Pancreas (tissue), 10 donors: ENCODE results near the gene TP53. TPM values are rescaled to one million over a fixed set of nuclear protein-coding genes. Genes with fewer than 3 reads are reported as not detected.

Experiments used
- ATAC-seq, 4 donors: fragments of 200-7000 bp; cut with Tn5 transposase; one replicate each; pipeline versions ENCODE4 v1.8.0 to v1.9.1; 2020; ENCODE audit warnings: mild to moderate bottlenecking in 4 of 4, moderate library complexity in 4 of 4
- DNase-seq, 6 donors: peaks; one replicate each; pipeline ENCODE4 v3.0.0-alpha.2; 2020
- FAIRE-seq: peaks from 2 replicates; lab custom pipeline; 2012; peaks lifted over from hg19 to GRCh38; lab: Jason Lieb, UNC
- H3K27ac ChIP-seq, 4 donors: fragments of 200-600 bp; sonication (generic); 1 replicate in 3 of 4; 2 replicates in 1 of 4; pipeline versions ENCODE4 v1.5.0 to v1.8.0; 2020
- H3K27me3 ChIP-seq, 4 donors: fragments of 200-600 bp; one replicate each; pipeline ENCODE4 v1.8.0; 2021
- H3K36me3 ChIP-seq, 3 donors: fragments of 200-600 bp; sonication (generic) in 1 of 3; one replicate each; pipeline versions ENCODE4 v1.5.0 to v1.8.0; 2020 to 2021
- H3K4me1 ChIP-seq, 3 donors: fragments of 200-600 bp; one replicate each; pipeline ENCODE4 v1.8.0; 2021
- H3K4me3 ChIP-seq, 4 donors: fragments of 200-600 bp; sonication (generic) in 2 of 4; one replicate each; pipeline versions ENCODE4 v1.5.0 to v1.8.0; 2020 to 2021
- H3K9me3 ChIP-seq, 4 donors: fragments of 200-600 bp; one replicate each; pipeline ENCODE4 v1.8.0; 2021
- WGBS, 2 donors: extraction: QIAGEN DNeasy Blood & Tissue Kit; methylation state at CpG; one replicate each; pipeline ENCODE4 v1.1.7; 2013; 5-methylcytosine and 5-hydroxymethylcytosine counted together
- intact Hi-C, 3 donors: fragments of 100-400 bp; cut with DNase I; formaldehyde crosslinking; loops; one replicate each; pipeline versions ENCODE4 v1.11.1 to v1.14.2; 2022
- polyA plus RNA-seq, 2 donors: library from polyadenylated mRNA; stranded (reverse); fragments of 200-250 nt; gene quantifications; one replicate each; pipeline ENCODE4 v1.2.3, GENCODE V29; 2013
- total RNA-seq, 6 donors: library from RNA; stranded (reverse); fragmentation: NEBNext Ultra II Directional in 4 of 6; extraction: Animal tissue kit (Norgen Biotek cat#: 25700) in 4 of 6; gene quantifications; one replicate each; pipeline versions ENCODE4 v1.2.1 to v1.2.4, GENCODE V29; 2021 to 2023
- TF ChIP-seq, protein P1 (sequence below), 4 donors: fragments of 200-600 bp; sonication (generic) in 3 of 4; IDR thresholded peaks; one replicate each; pipeline versions ENCODE4 v1.5.0 to v1.8.0; 2021; ENCODE audit warnings: antibody characterized with exemption in 4 of 4
- donor health status: healthy with polysubstance abuse.
- donor health status: DM: no; HTN: no; CAD: no; lungs with moderate emphysema.
- donor health status: DM: no; HTN: no; CAD: no.
- donor health status: control.
- donor health status: control.
- donor health status: Bipolar disorder and iron deficiency.
- donor health status: DM: yes; HTN: yes; CAD: no.
- donor health status: DM: no; HTN: no; CAD: no.
- donor health status: DM: no; HTN: no; CAD: no.
- donor health status: DM: yes; HTN: yes; CAD: no.

Gene TP53
- total and polyA plus RNA-seq, 8 donors: 8.3 to 35.9 (median 24.8) TPM

DNA sequence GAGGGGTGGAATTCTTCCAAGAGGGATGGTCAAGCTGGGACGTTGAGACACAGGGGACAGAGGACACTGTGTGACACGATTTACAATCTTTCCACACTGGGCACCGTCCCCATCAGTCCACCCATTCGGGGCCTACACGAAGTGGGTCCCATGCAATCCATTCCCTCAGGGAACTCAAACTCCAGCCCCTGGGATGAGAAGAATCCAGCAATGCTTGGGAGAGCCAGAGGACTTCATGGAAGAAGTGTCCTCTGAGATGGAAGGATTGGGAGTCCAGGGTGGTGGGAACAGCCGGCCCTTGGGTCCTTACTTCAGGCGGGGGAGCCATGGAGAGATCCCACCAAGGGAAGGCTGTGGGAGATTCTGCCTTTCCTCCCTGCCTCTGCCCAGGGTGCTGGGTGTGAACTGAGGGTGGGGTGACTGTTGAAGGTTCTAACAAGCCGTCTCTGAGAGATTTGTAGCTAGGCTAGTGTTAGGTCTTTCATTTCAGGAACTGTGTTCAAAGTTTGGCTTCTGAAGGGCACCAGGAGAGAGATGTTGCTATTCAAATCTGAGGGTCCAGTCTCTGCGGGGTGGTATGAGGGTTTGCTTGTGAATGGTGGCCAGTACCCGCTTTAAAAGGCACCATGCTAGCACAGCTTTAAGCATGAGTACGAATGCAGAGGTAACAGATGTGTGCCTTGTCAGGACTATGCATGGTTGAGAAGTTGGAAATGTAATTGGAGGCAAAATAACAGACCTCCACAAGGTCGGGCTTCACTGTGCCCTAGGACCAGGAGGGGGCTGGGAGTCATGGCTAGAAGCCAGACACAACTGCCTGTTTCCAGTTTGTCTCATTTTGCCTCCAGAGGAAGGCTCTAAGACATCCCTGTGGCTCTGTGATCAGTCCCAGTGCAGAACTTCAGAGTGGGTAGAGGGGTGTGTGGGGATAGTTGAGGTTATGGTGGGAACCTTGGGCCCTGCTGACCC lies 34.6 kb downstream of the TP53 start:
- TF ChIP-seq, protein P1, sequence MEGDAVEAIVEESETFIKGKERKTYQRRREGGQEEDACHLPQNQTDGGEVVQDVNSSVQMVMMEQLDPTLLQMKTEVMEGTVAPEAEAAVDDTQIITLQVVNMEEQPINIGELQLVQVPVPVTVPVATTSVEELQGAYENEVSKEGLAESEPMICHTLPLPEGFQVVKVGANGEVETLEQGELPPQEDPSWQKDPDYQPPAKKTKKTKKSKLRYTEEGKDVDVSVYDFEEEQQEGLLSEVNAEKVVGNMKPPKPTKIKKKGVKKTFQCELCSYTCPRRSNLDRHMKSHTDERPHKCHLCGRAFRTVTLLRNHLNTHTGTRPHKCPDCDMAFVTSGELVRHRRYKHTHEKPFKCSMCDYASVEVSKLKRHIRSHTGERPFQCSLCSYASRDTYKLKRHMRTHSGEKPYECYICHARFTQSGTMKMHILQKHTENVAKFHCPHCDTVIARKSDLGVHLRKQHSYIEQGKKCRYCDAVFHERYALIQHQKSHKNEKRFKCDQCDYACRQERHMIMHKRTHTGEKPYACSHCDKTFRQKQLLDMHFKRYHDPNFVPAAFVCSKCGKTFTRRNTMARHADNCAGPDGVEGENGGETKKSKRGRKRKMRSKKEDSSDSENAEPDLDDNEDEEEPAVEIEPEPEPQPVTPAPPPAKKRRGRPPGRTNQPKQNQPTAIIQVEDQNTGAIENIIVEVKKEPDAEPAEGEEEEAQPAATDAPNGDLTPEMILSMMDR (IDR thresholded peaks at IDR 0.05): no peak
- no peak for DNase-seq
- no peak for FAIRE-seq
- H3K27ac ChIP-seq: no peak overlapping the region
- peaks cover 4 to 12% (median 10%) of the 10 kb centered on the region in 3 donors for H3K4me1 ChIP-seq
- H3K36me3 ChIP-seq: no peaks in the 10 kb centered on the region
- intact Hi-C loops: no loop called here
- WGBS, 2 donors: 66 to 68% methylated on average over 12 of the region's 12 CpGs
- no peaks in the 10 kb centered on the region for H3K9me3 ChIP-seq
- H3K27me3 ChIP-seq: no peaks in the 10 kb centered on the region
- no peak overlapping the region for H3K4me3 ChIP-seq
- no peak for ATAC-seq

DNA sequence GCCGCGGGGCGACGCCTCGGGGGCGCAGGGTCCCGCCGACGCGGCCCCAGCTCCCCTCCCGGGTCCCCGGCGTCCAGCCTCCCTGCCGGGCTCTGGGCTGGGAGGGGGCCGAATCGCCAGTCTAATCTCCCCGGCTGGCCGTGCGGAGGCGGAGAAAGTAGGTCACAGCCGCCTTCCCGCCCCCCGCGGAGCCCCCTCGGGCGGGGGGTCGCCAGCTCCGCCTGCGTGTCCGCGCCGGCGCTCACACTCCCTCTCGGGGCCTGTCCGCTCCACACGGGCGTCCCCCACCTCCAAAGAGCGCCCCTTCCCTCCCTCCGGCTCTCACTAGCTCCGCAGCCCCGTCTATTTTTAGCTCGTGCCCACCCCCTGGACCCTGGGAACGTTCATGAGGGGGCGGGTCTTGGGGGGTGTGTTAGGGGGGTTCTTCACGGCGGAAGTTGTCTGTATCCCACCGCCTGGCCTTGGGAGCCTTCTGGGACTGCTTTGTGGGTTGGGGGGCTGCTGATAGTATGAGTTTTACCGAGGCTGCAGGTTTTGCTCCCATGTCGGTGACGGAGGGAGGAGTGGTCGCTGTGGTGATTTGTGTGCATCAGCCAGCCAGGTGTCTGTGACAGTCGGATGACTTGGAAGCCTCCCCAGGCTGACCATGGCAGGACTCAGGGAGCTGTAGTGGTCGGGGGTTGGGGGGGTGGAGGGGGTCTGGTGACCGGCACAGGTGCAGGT lies 35.5 kb downstream of the TP53 start:
- intact Hi-C loops: no loop called here
- Histone ChIP-seq H3K27me3 (no peaks in the 10 kb centered on the region), H3K4me3 (peak overlapping the region; percentile 15 to 50 (median 29)), H3K36me3 (no peaks in the 10 kb centered on the region), H3K9me3 (no peaks in the 10 kb centered on the region), H3K4me1 (peaks cover 4 to 10% (median 10%) of the 10 kb centered on the region in 3 donors), H3K27ac (no peak overlapping the region)
- ATAC-seq (peak in 3 of 4 donors; percentile 10 to 34 (median 19)), FAIRE-seq (no peak), DNase-seq (peak in 1 of 6 donors; percentile 67)
- TF ChIP-seq, protein P1 (IDR thresholded peaks at IDR 0.05): no peak
- 10 to 14% methylated on average over 34 to 54 of the region's 54 CpGs for WGBS, 2 donors

DNA sequence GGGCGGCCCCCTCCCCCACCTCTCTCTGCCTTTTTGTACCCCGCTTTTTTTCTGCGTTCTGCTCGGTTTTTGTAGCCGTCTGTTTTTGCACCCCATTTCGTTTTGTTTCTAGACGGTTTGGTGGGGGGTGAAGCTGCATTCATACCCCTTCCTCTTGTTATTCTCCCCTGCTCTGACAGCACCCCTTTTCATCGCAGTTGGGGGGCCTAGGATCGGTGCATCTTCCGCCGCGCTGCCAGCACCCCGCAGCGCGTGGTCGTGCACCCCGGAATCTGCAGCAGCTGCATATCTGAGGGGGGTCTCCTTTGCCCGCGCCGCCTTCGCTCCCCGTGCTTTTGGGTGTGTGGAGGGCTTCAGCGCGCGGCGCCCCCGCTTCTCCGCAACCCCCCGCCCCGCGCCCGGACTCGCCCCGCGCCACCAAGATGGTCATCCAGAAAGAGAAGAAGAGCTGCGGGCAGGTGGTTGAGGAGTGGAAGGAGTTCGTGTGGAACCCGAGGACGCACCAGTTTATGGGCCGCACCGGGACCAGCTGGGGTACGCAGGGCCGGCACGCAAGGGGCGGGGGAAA lies 36.1 kb downstream of the TP53 start:
- Histone ChIP-seq H3K27me3 (no peaks in the 10 kb centered on the region), H3K4me1 (peaks cover 4 to 10% (median 10%) of the 10 kb centered on the region in 3 donors), H3K9me3 (no peaks in the 10 kb centered on the region), H3K36me3 (no peaks in the 10 kb centered on the region), H3K27ac (no peak overlapping the region), H3K4me3 (peak overlapping the region; percentile 18 to 50 (median 29))
- TF ChIP-seq, protein P1 (IDR thresholded peaks at IDR 0.05): no peak
- WGBS, 2 donors: 2% methylated on average over 44 to 45 of the region's 45 CpGs
- ATAC-seq: peak in 3 of 4 donors; percentile 28 to 41 (median 34)
- intact Hi-C loops: no loop called here
- FAIRE-seq: no peak
- DNase-seq: peak in 1 of 6 donors; percentile 59

DNA sequence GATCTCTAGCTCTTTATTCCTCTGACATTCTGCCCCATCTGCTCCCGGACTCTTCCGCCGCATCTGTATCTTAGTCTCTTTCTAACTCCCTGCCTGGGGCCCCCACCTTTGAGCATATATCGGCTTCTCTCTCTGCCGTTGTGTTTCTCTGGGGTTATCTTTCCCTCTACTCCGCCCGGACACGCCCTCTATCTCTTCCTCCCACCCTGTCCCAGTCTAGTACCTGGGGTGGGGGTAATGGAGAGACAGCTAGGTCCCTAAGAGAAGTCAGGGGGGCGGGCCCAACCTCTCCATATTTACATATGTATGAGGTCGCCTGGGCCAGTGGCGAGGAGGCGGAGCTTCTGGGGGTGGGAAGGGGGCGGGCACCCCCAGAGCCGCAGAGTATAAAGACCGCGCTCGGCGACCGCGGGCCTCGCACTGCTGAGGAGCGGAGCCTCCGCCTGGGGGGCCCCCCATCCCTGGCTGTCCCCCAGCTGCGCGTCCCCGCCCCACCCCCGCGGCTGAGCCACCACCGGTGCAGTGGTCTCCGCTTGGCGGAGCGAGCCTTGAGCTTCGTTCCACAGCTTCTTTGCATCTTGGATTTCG lies 36.7 kb downstream of the TP53 start, which contains the start of gene ATP1B2:
Gene ATP1B2, plus strand, starts transcription at position 418 of the 588 bp plus-strand sequence. CDS start 593 bp downstream, outside the sequence.
- Histone ChIP-seq H3K36me3 (no peaks in the 10 kb centered on the region), H3K9me3 (no peaks in the 10 kb centered on the region), H3K27me3 (no peaks in the 10 kb centered on the region), H3K27ac (no peak within 1 kb of the TSS), H3K4me3 (peak within 1 kb of the TSS; percentile 18 to 50 (median 29)), H3K4me1 (peaks cover 4 to 10% (median 10%) of the 10 kb centered on the region in 3 donors)
- FAIRE-seq: no peak
- ATAC-seq: peak; percentile 78 to 92 (median 88)
- DNase-seq: peak; percentile 57 to 86 (median 72)
- intact Hi-C loops: no loop called here
- TF ChIP-seq, protein P1 (IDR thresholded peaks at IDR 0.05): no peak
- 1 to 2% methylated on average over 26 to 34 of the region's 34 CpGs for WGBS, 2 donors
